Uterus (tissue), 2 donors: ENCODE data around the gene AVPR2.

Source experiments
- POLR2A ChIP-seq, 2 donors: fragments of 450-650 bp; IDR thresholded peaks; one replicate each; pipeline ENCODE4 v1.6.1; 2016; ENCODE audit warnings: antibody characterized with exemption in 2 of 2, mild to moderate bottlenecking in 1 of 2, moderate library complexity in 1 of 2
- TF ChIP-seq, protein P1 (sequence below), 4 experiments: fragments of 200-600 bp in 2 of 4; fragments of 450-650 bp in 2 of 4; sonication (generic) in 2 of 4; IDR thresholded peaks; one replicate each; pipeline ENCODE4 v1.5.1; 2016 to 2019; ENCODE audit warnings: antibody characterized with exemption in 4 of 4, mild to moderate bottlenecking in 2 of 4, moderate library complexity in 1 of 4

DNA sequence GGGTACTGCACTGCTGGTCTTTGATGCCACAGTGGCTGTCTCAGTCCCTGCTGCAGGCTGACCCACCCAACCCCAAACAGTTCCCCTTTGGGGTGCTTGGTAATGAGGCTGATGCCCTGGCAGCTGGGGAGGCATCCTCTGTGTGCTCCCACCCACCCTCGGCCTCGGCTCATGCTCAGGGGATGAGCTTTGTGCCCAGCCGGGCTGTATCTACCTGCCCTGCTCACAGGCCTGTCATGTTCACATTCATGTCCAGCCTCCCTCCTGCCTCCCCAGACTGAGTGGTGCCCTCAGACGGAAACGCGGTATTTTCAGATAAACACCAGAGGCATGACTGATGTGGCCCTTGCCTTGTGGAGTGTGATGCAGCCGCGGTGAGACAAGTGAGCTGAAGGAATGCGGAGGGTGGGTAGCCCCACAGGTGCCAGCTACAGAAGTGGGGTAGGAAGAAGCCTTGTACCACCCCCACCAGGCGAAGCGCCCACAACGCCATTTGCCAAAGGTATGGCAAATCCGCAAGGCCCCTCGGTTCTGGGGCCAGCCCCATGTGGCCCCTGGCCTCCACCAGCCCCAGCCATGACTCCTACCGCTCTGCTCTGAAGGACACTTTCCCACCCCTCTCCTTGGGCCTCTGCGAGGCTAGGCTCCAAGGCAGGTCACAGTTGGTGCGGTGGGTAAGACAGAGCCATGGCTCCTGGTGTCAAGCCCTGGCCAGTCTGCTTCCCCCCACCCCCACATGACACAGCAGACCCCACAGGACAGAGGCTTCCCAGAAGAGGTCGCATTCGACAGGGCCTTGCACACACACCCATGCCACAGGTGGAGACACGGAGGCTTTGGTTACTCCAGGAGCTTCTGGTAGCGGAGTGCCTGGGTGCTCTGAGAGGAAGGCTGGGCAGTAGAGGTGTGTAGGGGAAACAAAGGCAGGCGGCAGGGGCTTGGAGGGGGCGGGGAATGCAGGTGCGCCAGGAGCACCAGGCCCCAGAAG is 41.8 kb downstream of the AVPR2 start:
- TF ChIP-seq, protein P1, sequence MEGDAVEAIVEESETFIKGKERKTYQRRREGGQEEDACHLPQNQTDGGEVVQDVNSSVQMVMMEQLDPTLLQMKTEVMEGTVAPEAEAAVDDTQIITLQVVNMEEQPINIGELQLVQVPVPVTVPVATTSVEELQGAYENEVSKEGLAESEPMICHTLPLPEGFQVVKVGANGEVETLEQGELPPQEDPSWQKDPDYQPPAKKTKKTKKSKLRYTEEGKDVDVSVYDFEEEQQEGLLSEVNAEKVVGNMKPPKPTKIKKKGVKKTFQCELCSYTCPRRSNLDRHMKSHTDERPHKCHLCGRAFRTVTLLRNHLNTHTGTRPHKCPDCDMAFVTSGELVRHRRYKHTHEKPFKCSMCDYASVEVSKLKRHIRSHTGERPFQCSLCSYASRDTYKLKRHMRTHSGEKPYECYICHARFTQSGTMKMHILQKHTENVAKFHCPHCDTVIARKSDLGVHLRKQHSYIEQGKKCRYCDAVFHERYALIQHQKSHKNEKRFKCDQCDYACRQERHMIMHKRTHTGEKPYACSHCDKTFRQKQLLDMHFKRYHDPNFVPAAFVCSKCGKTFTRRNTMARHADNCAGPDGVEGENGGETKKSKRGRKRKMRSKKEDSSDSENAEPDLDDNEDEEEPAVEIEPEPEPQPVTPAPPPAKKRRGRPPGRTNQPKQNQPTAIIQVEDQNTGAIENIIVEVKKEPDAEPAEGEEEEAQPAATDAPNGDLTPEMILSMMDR (IDR thresholded peaks at IDR 0.05), result no peak
- no peak for TF ChIP-seq POLR2A (IDR thresholded peaks at IDR 0.05)
